HG03280 (cell line): ENCODE results near the gene ADGRG6.

Experiments
- ATAC-seq: cut with Tn5 transposase; IDR thresholded peaks from one replicate; pipeline ENCODE4 v1.9.1; 2021; ENCODE audit warnings: mild to moderate bottlenecking, moderate library complexity; ENCODE audit not compliant: unreplicated experiment

ADGRG6 gene

GRCh38 chr6:142320366-142320765 is 18.6 kb downstream of the ADGRG6 start:
- no peak for ATAC-seq

- ATAC-seq, result no peak
These were observed 19.6 kb downstream of the ADGRG6 start for GRCh38 chr6:142321451-142321850.

- no peak for ATAC-seq
These were observed 20.3 kb downstream of the ADGRG6 start for GRCh38 chr6:142322066-142322465.

GRCh38 chr6:142322504-142323198 is 20.8 kb downstream of the ADGRG6 start:
- no peak for ATAC-seq

GRCh38 chr6:142323377-142323776 is 21.6 kb downstream of the ADGRG6 start:
- ATAC-seq, result no peak

GRCh38 chr6:142324111-142324510 is 22.3 kb downstream of the ADGRG6 start:
- no peak for ATAC-seq

GRCh38 chr6:142325111-142325510 is 23.3 kb downstream of the ADGRG6 start:
- no peak for ATAC-seq

GRCh38 chr6:142326540-142326939 is 24.7 kb downstream of the ADGRG6 start:
- no peak for ATAC-seq

GRCh38 chr6:142328070-142328469 is 26.3 kb downstream of the ADGRG6 start:
- no peak for ATAC-seq

- no peak for ATAC-seq
These were observed 27.8 kb downstream of the ADGRG6 start for GRCh38 chr6:142329486-142330113.

GRCh38 chr6:142331075-142331551 is 29.3 kb downstream of the ADGRG6 start:
- no peak for ATAC-seq

- ATAC-seq, result no peak
These were observed 29.8 kb downstream of the ADGRG6 start for GRCh38 chr6:142331601-142332000.

GRCh38 chr6:142332393-142333098 is 30.7 kb downstream of the ADGRG6 start:
- ATAC-seq, result no peak

- no peak for ATAC-seq
These were observed 31.6 kb downstream of the ADGRG6 start for GRCh38 chr6:142333431-142333830.

GRCh38 chr6:142334294-142334693 is 32.5 kb downstream of the ADGRG6 start:
- ATAC-seq, result no peak

GRCh38 chr6:142335415-142335814 is 33.6 kb downstream of the ADGRG6 start:
- ATAC-seq, result no peak

- no peak for ATAC-seq
These were observed 34.4 kb downstream of the ADGRG6 start for GRCh38 chr6:142336183-142336582.

- no peak for ATAC-seq
These were observed 35.0 kb downstream of the ADGRG6 start for GRCh38 chr6:142336787-142337186.

- no peak for ATAC-seq
These were observed 37.3 kb downstream of the ADGRG6 start for GRCh38 chr6:142339113-142339512.

GRCh38 chr6:142339968-142340658 is 38.3 kb downstream of the ADGRG6 start:
- no peak for ATAC-seq

- no peak for ATAC-seq
These were observed 40.1 kb downstream of the ADGRG6 start for GRCh38 chr6:142341855-142342330.
